GM12872 (cell line): ENCODE results near the gene TXLNB.

ENCODE experiments used
- TF ChIP-seq, protein P1 (sequence below): IDR thresholded peaks from 3 replicates; pipeline ENCODE4 v1.5.1; 2011; ENCODE audit warnings: low read depth, mild to moderate bottlenecking, low read length, moderate library complexity; ENCODE audit not compliant: insufficient read depth

Gene TXLNB

DNA sequence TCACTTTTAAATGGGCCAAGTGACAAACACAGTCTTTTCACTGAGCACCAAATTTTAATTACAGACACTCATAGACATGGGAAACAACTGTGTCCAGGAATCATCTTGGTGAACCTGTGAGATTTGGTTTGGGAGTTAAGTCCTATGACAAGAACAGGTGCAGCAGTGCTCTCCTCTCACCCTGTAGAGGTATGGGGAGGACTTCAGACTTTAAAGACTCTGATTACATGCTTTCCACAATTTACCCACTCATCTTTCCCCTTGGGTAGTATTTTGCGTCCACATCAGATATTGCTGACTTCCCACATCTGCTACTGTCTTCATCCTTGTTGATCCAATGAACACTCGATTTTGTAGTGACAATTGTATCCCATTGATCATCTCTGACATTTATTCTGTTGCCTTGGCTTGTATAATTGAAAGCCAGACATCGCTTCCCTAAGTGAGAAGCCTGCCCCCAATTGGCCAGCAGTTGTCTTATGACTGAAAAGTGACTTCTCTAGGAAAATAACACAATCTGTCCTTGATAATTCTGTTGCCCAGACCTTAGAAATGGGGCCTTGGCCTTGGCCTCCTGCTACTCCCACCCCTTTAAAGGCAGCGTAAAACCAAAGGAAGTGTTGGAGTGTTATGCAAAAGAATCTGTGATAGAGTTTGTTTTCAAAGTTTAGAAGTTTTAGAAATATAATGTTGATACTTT lies 40.0 kb downstream of the TXLNB start:
- TF ChIP-seq, protein P1, sequence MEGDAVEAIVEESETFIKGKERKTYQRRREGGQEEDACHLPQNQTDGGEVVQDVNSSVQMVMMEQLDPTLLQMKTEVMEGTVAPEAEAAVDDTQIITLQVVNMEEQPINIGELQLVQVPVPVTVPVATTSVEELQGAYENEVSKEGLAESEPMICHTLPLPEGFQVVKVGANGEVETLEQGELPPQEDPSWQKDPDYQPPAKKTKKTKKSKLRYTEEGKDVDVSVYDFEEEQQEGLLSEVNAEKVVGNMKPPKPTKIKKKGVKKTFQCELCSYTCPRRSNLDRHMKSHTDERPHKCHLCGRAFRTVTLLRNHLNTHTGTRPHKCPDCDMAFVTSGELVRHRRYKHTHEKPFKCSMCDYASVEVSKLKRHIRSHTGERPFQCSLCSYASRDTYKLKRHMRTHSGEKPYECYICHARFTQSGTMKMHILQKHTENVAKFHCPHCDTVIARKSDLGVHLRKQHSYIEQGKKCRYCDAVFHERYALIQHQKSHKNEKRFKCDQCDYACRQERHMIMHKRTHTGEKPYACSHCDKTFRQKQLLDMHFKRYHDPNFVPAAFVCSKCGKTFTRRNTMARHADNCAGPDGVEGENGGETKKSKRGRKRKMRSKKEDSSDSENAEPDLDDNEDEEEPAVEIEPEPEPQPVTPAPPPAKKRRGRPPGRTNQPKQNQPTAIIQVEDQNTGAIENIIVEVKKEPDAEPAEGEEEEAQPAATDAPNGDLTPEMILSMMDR, result no peak

GRCh38 chr6:139251045-139251690 lies 40.6 kb downstream of the TXLNB start:
- TF ChIP-seq, protein P1, result no peak

DNA sequence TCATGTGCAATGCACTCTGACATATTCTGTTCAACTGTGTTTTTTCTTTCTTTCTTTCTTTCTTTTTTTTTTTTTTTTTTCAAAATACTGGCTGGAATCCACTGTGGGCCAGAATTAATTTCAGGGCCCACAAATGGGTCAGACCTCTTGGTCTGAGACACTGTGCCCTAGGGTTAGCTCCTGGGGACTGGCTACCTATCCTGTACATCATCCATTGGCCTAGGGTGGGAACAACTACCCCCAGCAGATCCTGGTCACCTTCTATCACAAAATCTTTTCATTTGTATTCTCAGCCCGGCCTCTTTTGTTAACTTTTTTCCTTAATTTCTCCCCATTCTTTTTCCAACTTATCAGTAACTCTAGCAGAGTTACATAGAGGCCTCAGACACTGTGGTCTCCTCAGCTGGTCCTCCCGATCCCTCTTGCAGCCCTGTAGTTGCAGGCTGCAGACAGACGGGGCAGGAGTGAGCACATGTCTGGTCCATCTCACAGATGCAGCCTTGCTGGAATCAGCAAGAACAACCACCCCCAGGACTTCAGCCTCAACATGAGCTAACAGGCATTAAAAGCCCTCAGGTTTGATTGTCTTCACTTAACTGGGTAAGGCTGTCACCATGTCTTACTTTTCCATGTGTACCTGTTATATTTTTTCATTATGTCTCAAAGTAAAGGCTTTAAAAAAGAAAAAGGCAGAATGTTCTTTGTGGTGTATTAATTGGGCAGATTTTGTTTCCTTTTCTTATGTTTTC lies 41.3 kb downstream of the TXLNB start:
- TF ChIP-seq, protein P1, result peak; percentile 85

GRCh38 chr6:139249395-139249794 lies 42.4 kb downstream of the TXLNB start:
- TF ChIP-seq, protein P1, result no peak

DNA sequence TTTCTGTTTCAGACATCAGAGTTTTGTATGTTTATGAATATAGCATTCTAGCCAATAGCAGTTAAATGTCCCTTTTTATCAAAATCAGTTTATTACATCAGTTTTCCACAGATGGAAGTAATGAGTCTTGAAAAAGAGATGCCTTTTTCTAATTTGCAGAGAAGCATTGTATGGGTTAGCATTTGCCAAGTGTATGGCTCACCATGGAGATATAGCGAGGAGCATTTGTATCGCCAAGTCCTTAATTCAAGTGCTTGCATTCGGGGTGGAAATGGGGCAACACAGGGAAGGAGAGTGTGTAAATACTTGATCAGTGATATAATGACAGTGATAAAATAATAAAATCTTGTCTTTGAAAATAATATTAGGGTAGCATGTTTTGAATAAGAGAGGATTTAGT lies 42.9 kb downstream of the TXLNB start:
- TF ChIP-seq, protein P1, result no peak

- TF ChIP-seq, protein P1, result no peak
Observed at GRCh38 chr6:139247618-139248017, 44.2 kb downstream of the TXLNB start.

GRCh38 chr6:139243536-139243935 lies 48.3 kb downstream of the TXLNB start:
- TF ChIP-seq, protein P1, result no peak
